Keratinocyte (primary cell): ENCODE data around the gene DNAH17. TPM values are rescaled to one million over a fixed set of nuclear protein-coding genes. Genes with fewer than 3 reads are reported as not detected.

Source experiments
- DNase-seq: peaks from one replicate; pipeline ENCODE4 v3.0.0-alpha.2; 2011; ENCODE audit warnings: low read depth, missing footprints, low spot score
- FAIRE-seq: peaks from 2 replicates; lab custom pipeline; 2011; peaks lifted over from hg19 to GRCh38; lab: Jason Lieb, UNC
- H2AFZ ChIP-seq: 2 replicates; pipeline ENCODE4 v1.6.0; 2012; ENCODE audit warnings: low read length, control low read depth, inconsistent platforms; ENCODE audit not compliant: control insufficient read depth
- H3K27ac ChIP-seq: 2 replicates; pipeline ENCODE4 v1.5.1; 2011; ENCODE audit warnings: low read length; ENCODE audit not compliant: control insufficient read depth, insufficient read depth
- H3K27me3 ChIP-seq: 3 replicates; pipeline ENCODE4 v1.6.0; 2011; ENCODE audit warnings: low read length; ENCODE audit not compliant: control insufficient read depth, insufficient read depth; ENCODE audit errors: extremely low read depth
- H3K36me3 ChIP-seq, 2 experiments: 2 replicates in 1 of 2; 3 replicates in 1 of 2; pipeline ENCODE4 v1.5.1; 2011; ENCODE audit warnings: low read length in 2 of 2, mild to moderate bottlenecking in 1 of 2; ENCODE audit not compliant: control insufficient read depth in 2 of 2, insufficient read depth in 2 of 2; ENCODE audit errors: extremely low read depth in 1 of 2
- H3K4me1 ChIP-seq: 3 replicates; pipeline ENCODE4 v1.5.1; 2011; ENCODE audit warnings: low read length; ENCODE audit not compliant: control insufficient read depth, insufficient read depth; ENCODE audit errors: extremely low read depth
- H3K4me2 ChIP-seq: 3 replicates; pipeline ENCODE4 v1.6.0; 2011; ENCODE audit warnings: low read depth, low read length; ENCODE audit not compliant: control insufficient read depth, insufficient read depth; ENCODE audit errors: extremely low read depth
- H3K4me3 ChIP-seq, 3 experiments: fragments of 200-600 bp in 1 of 3; sonication (generic) in 1 of 3; 2 replicates in 2 of 3; 3 replicates in 1 of 3; pipeline ENCODE4 v1.5.1; 2011 to 2016; ENCODE audit warnings: low read length in 3 of 3, mild to moderate bottlenecking in 3 of 3, control low read depth in 2 of 3, inconsistent platforms in 1 of 3, low read depth in 1 of 3, mixed read lengths in 1 of 3, mixed run types in 1 of 3, moderate library complexity in 1 of 3; ENCODE audit not compliant: control insufficient read depth in 2 of 3, insufficient read depth in 2 of 3; ENCODE audit errors: extremely low read depth in 1 of 3
- H3K79me2 ChIP-seq: 2 replicates; pipeline ENCODE4 v1.6.0; 2012; ENCODE audit warnings: low read length; ENCODE audit not compliant: control insufficient read depth, insufficient read depth
- H3K9ac ChIP-seq: 3 replicates; pipeline ENCODE4 v1.6.0; 2011; ENCODE audit warnings: low read length; ENCODE audit not compliant: control insufficient read depth, insufficient read depth; ENCODE audit errors: extremely low read depth
- H3K9me1 ChIP-seq: 3 replicates; pipeline ENCODE4 v1.6.0; 2011; ENCODE audit warnings: low read length; ENCODE audit not compliant: control insufficient read depth, insufficient read depth; ENCODE audit errors: extremely low read depth
- H3K9me3 ChIP-seq: 2 replicates; pipeline ENCODE4 v1.5.1; 2012; ENCODE audit warnings: low read depth, low read length; ENCODE audit not compliant: control insufficient read depth
- H4K20me1 ChIP-seq: 3 replicates; pipeline ENCODE4 v1.6.0; 2011; ENCODE audit warnings: low read length; ENCODE audit not compliant: control insufficient read depth, insufficient read depth; ENCODE audit errors: extremely low read depth
- EZH2 ChIP-seq: IDR thresholded peaks from one replicate; pipeline ENCODE4 v1.6.1; 2012; ENCODE audit warnings: inconsistent platforms, mild to moderate bottlenecking, low read length, moderate library complexity
- dilution Hi-C: fragments of 300-500 bp; cut with MboI; formaldehyde crosslinking; loops from one replicate; pipeline ENCODE4 v1.7.0; 2020; ENCODE audit warnings: low sequenced_read_pairs; ENCODE audit not compliant: extremely low pct_ligation_motif_present
- polyA plus RNA-seq, 5 experiments: library from polyadenylated mRNA; depleted of rRNA in 3 of 5; stranded (reverse) in 3 of 5; stranded (forward) in 1 of 5; unstranded in 1 of 5; fragments of >200 nt; gene quantifications; 1 replicate in 1 of 5; 2 replicates in 3 of 5; 3 replicates in 1 of 5; pipeline versions ENCODE4 v1.2.1 to v1.2.3, GENCODE V29; 2011 to 2012; ENCODE audit warnings: missing spikeins in 2 of 5, low read depth in 1 of 5, low replicate concordance in 1 of 5
- TF ChIP-seq, protein P1 (sequence below), 3 experiments: IDR thresholded peaks in 1 of 3; conservative IDR thresholded peaks in 1 of 3; optimal IDR thresholded peaks in 1 of 3; 2 replicates in 2 of 3; 3 replicates in 1 of 3; pipeline versions ENCODE3 to v1.5.1; 2011; ENCODE audit warnings: low read length in 3 of 3, mild to moderate bottlenecking in 3 of 3, moderate library complexity in 2 of 3, control low read depth in 1 of 3, inconsistent platforms in 1 of 3; ENCODE audit not compliant: insufficient read depth in 2 of 3; ENCODE audit errors: extremely low read depth in 1 of 3

Gene DNAH17
- polyA plus RNA-seq, 1 donor (not counting 4 experiments of a cell fraction or from before 2014, with no cell fraction given) = 0.16 TPM

DNA sequence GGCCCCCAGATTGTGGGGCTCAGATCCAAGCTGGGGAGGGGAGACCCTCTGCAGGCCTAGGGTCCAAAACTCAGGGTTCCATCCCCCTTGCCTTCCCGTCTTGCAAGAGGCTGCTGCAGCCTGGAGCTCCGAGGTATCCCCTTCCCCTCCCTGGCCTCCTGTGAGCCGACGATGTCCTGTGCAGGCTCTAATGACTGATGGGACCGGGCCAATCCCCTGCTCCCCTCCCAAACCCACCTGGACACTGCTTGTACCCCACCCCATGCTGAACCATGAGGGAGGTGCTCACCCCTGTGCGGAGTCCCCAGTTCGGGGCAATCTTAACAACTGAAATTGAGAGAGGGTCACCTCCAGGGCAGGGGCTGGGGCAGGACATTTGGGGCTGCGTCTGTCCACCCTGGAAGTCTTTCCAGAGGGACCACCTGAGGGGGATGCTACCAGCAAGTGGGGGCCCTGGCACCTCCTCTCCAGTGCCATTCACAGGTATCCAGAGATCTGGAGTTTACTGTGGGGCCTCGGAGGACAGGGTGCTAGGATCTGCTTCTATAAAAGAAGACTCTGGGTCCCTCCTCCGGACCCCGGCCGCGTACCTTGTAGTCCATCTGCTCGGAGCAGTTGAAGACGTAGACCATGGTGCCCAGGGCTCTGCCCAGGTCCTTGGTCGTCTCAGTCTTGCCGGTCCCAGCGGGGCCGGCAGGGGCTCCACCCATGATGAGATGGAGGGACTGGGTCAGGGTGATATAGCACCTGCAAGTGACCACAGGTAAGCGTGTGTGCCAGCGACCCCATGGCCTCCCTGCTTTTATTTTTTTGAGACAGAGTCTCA, 77.3 kb downstream of the DNAH17 start:
- Histone ChIP-seq H3K9ac (no peak overlapping the region), H3K9me3 (no peaks in the 10 kb centered on the region), H3K4me2 (no peak overlapping the region), H3K27me3 (no peaks in the 10 kb centered on the region), H3K9me1 (no peaks in the 10 kb centered on the region), H2AFZ (no peak overlapping the region), H4K20me1 (no peaks in the 10 kb centered on the region), H3K27ac (no peak overlapping the region), H3K4me1 (peaks cover 13% of the 10 kb centered on the region), H3K36me3 (no peaks in the 10 kb centered on the region), H3K4me3 (no peak overlapping the region), H3K79me2 (no peaks in the 10 kb centered on the region)
- DNase-seq = no peak
- dilution Hi-C loops = no loop called here
- FAIRE-seq = no peak
- TF ChIP-seq, protein P1, sequence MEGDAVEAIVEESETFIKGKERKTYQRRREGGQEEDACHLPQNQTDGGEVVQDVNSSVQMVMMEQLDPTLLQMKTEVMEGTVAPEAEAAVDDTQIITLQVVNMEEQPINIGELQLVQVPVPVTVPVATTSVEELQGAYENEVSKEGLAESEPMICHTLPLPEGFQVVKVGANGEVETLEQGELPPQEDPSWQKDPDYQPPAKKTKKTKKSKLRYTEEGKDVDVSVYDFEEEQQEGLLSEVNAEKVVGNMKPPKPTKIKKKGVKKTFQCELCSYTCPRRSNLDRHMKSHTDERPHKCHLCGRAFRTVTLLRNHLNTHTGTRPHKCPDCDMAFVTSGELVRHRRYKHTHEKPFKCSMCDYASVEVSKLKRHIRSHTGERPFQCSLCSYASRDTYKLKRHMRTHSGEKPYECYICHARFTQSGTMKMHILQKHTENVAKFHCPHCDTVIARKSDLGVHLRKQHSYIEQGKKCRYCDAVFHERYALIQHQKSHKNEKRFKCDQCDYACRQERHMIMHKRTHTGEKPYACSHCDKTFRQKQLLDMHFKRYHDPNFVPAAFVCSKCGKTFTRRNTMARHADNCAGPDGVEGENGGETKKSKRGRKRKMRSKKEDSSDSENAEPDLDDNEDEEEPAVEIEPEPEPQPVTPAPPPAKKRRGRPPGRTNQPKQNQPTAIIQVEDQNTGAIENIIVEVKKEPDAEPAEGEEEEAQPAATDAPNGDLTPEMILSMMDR (optimal IDR thresholded peaks at IDR 0.05 in 1 of 3, IDR thresholded peaks at IDR 0.05 in 1 of 3, conservative IDR thresholded peaks at IDR 0.05 in 1 of 3; ENCODE audit: extremely low read depth in 1 of 3, insufficient read depth in 2 of 3, low read length in 3 of 3) = no peak
- no peak for TF ChIP-seq EZH2

DNA sequence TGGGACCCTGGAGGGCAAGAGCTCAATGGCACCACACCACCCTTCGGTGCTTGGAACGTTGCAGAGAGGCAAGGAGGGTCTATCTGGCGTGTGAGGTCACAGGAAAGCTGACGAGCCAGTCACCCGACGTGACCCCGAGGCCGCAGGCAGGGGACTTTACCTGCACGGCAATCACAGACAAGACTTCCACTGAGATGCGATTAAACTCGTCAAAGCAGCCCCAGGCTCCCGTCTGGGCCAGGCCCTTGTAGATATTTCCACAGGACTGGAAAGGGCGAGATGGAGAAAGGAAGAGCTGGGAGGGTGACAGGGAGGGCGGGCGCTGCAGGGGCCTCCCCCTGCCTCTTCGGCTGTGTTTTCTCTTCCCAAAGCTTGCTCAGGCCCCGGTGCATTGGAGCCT, 78.3 kb downstream of the DNAH17 start:
- peak overlapping the region; percentile 61 for H2AFZ ChIP-seq
- H4K20me1 ChIP-seq = no peaks in the 10 kb centered on the region
- peak overlapping the region; percentile 48 for H3K4me2 ChIP-seq
- FAIRE-seq (peak; percentile 62), DNase-seq (no peak)
- H3K9me1 ChIP-seq = no peaks in the 10 kb centered on the region
- H3K9ac ChIP-seq = no peak overlapping the region
- H3K4me1 ChIP-seq = peaks cover 13% of the 10 kb centered on the region
- dilution Hi-C loops = no loop called here
- H3K27ac ChIP-seq = no peak overlapping the region
- H3K27me3 ChIP-seq = no peaks in the 10 kb centered on the region
- H3K79me2 ChIP-seq = no peaks in the 10 kb centered on the region
- no peaks in the 10 kb centered on the region for H3K9me3 ChIP-seq
- no peak overlapping the region for H3K4me3 ChIP-seq
- TF ChIP-seq EZH2 = no peak
- TF ChIP-seq, protein P1 (optimal IDR thresholded peaks at IDR 0.05 in 1 of 3, IDR thresholded peaks at IDR 0.05 in 1 of 3, conservative IDR thresholded peaks at IDR 0.05 in 1 of 3; ENCODE audit: extremely low read depth in 1 of 3, insufficient read depth in 2 of 3, low read length in 3 of 3) = no peak
- H3K36me3 ChIP-seq = no peaks in the 10 kb centered on the region
